ENCODE data around the gene PDE4B. TPM values are rescaled to one million over a fixed set of nuclear protein-coding genes. Genes with fewer than 3 reads are reported as not detected.

The PDE4B gene
- total and polyA plus RNA-seq, 7 donors, result 4.1 to 191 (median 16.3) TPM

GRCh38 chr1:66152034-66152433, 359.3 kb downstream of the PDE4B start:
- no peak for TF ChIP-seq CTCF (IDR thresholded peaks at IDR 0.05)
- H3K4me1 ChIP-seq, result no peaks in the 10 kb centered on the region
- no peak overlapping the region for H3K27ac ChIP-seq
- no peaks in the 10 kb centered on the region for H3K36me3 ChIP-seq (ENCODE audit: insufficient read depth in 1 of 2, low read depth in 1 of 2)
- intact Hi-C loops (cut with DNase I), result no loop called here
- H3K4me3 ChIP-seq, result no peak overlapping the region
- H3K9me3 ChIP-seq, result no peaks in the 10 kb centered on the region
- no peaks in the 10 kb centered on the region for H3K27me3 ChIP-seq (ENCODE audit: insufficient read depth in 3 of 3, low read length in 2 of 3)
- ATAC-seq, result no peak
- DNase-seq, result no peak

GRCh38 chr1:66154394-66154793, 361.7 kb downstream of the PDE4B start:
- no peak for ATAC-seq
- H3K9me3 ChIP-seq, result no peaks in the 10 kb centered on the region
- WGBS, 3 donors, result 62 to 79% (median 75%) methylated on average over 3 of the region's 3 CpGs
- H3K36me3 ChIP-seq (ENCODE audit: insufficient read depth in 1 of 2, low read depth in 1 of 2), result no peaks in the 10 kb centered on the region
- H3K4me1 ChIP-seq, result no peaks in the 10 kb centered on the region
- no peak overlapping the region for H3K27ac ChIP-seq
- TF ChIP-seq CTCF (IDR thresholded peaks at IDR 0.05), result no peak
- no peak for DNase-seq
- H3K27me3 ChIP-seq (ENCODE audit: insufficient read depth in 3 of 3, low read length in 2 of 3), result no peaks in the 10 kb centered on the region
- no peak overlapping the region for H3K4me3 ChIP-seq
- intact Hi-C loops (cut with DNase I), result no loop called here

GRCh38 chr1:66156144-66156543, 363.4 kb downstream of the PDE4B start:
- Histone ChIP-seq H3K27ac (no peak overlapping the region), H3K9me3 (no peaks in the 10 kb centered on the region), H3K27me3 (ENCODE audit: insufficient read depth in 3 of 3, low read length in 2 of 3) (no peaks in the 10 kb centered on the region), H3K4me1 (no peaks in the 10 kb centered on the region), H3K36me3 (ENCODE audit: insufficient read depth in 1 of 2, low read depth in 1 of 2) (no peaks in the 10 kb centered on the region), H3K4me3 (no peak overlapping the region)
- ATAC-seq (no peak), DNase-seq (no peak)
- intact Hi-C loops (cut with DNase I), result no loop called here
- TF ChIP-seq CTCF (IDR thresholded peaks at IDR 0.05), result no peak
- 82 to 94% (median 90%) methylated on average over 1 of the region's 1 CpG for WGBS, 3 donors

- no peak for TF ChIP-seq CTCF (IDR thresholded peaks at IDR 0.05)
- Histone ChIP-seq H3K36me3 (ENCODE audit: insufficient read depth in 1 of 2, low read depth in 1 of 2) (no peaks in the 10 kb centered on the region), H3K4me1 (no peaks in the 10 kb centered on the region), H3K27ac (no peak overlapping the region), H3K9me3 (no peaks in the 10 kb centered on the region), H3K4me3 (no peak overlapping the region), H3K27me3 (ENCODE audit: insufficient read depth in 3 of 3, low read length in 2 of 3) (no peaks in the 10 kb centered on the region)
- DNase-seq (no peak), ATAC-seq (no peak)
- intact Hi-C loops (cut with DNase I), result no loop called here
- WGBS, 3 donors, result 72 to 83% (median 76%) methylated on average over 1 of the region's 1 CpG
Measured at GRCh38 chr1:66159800-66160199, 367.1 kb downstream of the PDE4B start.

GRCh38 chr1:66160719-66161118, 368.0 kb downstream of the PDE4B start:
- Histone ChIP-seq H3K9me3 (no peaks in the 10 kb centered on the region), H3K4me3 (no peak overlapping the region), H3K4me1 (no peaks in the 10 kb centered on the region), H3K27ac (no peak overlapping the region), H3K36me3 (ENCODE audit: insufficient read depth in 1 of 2, low read depth in 1 of 2) (no peaks in the 10 kb centered on the region), H3K27me3 (ENCODE audit: insufficient read depth in 3 of 3, low read length in 2 of 3) (no peaks in the 10 kb centered on the region)
- 82 to 86% (median 83%) methylated on average over 1 of the region's 1 CpG for WGBS, 3 donors
- TF ChIP-seq CTCF (IDR thresholded peaks at IDR 0.05), result no peak
- ATAC-seq (no peak), DNase-seq (no peak)
- intact Hi-C loops (cut with DNase I), result no loop called here

Measured in psoas muscle (tissue), 8 donors.